ENCODE data around the gene RBMS3. TPM values are rescaled to one million over a fixed set of nuclear protein-coding genes. Genes with fewer than 3 reads are reported as not detected.

RBMS3 gene
- polyA plus RNA-seq, 4 donors = 13.0 to 43.1 (median 15.7) TPM

DNA sequence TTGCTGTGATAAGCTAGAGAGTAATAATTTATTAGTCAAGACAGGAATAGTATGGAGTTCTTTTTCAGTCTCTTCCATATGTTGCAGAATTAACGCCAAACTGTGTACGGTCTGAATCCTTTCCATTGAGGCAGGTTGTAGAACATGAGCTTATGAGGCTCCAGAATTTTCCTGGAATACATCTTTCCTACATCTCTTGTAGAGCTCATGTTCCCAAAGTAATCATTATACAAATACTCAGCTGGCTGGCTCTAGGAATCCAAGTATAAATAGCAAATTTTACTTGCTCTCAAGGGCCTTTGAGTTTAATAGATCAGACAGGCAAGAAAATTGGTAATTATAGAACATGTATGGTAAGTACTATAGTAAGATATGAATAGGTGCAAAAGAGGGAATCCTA is 419.4 kb downstream of the RBMS3 start:
- DNase-seq (ENCODE audit: low read depth in 4 of 4, low spot score in 3 of 4) = no peak

DNA sequence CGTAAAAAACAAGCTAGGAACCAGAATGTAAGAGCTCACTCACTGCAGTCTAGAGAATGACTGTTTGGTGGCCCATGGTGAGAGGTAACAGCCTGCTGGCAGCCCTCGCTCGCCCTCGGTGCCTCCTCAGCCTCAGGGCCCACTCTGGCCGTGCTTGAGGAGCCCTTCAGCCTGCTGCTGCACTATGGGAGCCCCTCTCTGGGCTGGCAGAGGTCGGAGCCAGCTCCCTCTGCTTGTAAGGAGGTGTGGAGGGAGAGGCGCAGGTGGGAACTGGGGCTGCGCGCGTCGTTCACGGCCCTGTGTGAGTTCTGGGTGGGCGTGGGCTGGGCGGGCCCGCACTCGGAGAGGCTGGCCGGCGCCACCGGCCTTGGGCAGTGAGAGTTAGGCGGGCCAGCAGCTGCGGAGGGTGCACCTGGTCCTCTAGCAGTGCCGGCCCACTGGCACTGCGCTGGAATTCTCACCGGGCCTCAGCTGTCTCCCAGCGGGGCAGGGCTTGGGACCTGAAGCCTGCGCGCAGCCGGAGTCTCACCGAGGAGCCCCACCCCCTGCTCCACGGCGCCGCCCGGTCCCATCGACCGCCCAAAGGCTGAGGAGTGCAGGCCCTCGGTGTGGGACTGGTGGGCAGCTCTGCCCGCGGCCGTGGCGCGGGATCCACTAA is 420.6 kb downstream of the RBMS3 start:
- no peak for DNase-seq (ENCODE audit: low read depth in 4 of 4, low spot score in 3 of 4)

DNA sequence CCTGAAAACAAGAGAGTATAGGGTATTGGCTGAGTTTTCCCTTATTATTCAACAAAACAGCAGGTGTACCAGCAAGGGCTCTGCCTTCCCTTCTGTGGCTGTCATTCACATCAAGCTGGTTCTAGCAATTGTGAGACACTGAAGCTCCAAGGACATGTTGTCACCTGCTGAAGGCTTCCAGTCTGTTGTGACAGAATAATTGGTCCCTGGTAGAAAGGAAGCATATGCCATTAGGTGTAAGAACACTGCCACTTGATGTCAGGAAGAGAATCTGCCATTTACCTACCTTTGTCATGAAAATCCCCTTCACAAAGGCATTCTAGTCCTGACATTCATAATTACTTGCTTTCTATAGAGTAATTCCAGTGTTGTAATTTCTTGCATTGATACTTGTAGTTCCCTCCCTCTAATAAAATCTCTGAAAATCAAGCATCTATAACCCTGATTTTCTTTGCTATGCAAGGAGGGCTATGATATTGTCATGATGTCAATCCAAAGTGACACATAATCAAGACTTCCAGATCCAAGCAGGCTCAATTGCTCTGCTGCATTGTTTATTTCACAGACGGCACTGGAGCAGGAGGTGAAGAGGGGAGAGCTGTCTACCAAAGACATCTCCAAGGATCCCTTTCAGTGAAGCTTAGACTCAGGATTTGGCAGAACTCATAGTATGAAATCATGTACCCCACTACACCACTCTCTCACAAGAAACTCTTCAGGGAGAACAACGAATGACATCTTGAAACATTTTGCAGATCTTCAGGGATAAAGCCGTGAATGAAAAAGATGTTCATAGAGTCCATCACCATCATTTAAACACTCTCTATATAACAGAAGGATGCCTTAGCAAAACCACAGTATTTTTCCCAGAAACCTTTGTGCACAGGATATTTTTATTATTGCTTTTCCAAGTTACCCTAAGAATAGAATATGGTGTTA is 425.3 kb downstream of the RBMS3 start:
- no peak for DNase-seq (ENCODE audit: low read depth in 4 of 4, low spot score in 3 of 4)

DNA sequence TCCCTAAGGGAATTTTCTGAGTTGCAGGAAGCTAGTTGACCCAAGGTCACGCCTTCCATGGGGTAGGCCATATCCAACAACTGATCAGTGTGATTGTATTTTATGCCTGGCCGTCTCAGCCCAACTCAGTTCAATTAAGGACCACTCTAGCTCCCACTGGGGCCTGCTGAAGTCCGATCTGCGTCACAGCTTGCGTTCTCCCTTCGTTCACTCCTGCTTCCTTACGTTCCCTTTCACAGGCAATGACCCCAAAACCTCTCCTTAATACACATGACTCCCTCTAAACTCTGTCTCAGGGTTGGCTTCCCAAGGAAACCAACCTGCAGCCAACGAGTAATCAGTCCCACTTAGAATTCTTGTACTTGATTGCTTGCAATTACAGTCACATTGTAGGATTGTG is 428.0 kb downstream of the RBMS3 start:
- DNase-seq (ENCODE audit: low read depth in 4 of 4, low spot score in 3 of 4) = no peak

DNA sequence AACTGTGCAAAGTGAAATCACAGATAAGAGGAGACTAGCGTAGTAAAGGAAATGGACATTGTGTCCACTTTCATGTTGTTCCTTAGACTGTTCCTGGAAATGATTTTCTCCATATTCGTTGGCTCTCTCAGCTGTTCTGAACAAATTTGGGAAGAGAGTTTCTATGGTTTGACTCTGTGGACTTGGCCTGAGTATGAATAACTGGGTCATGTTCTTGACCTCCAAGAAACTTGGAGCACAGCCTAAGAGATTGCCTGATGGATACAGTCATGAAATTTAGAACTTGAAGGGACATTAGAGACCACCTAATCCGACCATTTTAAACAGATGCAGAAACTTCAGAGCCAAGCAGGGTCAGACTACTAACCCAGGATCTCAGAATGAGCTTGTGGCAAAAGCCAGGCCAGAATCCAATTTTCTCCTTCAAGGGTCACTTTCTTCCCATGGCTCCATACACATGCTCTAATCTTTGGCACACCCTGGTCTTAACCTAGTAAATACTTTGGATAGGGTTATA is 430.4 kb downstream of the RBMS3 start:
- DNase-seq (ENCODE audit: low read depth in 4 of 4, low spot score in 3 of 4) = no peak

DNA sequence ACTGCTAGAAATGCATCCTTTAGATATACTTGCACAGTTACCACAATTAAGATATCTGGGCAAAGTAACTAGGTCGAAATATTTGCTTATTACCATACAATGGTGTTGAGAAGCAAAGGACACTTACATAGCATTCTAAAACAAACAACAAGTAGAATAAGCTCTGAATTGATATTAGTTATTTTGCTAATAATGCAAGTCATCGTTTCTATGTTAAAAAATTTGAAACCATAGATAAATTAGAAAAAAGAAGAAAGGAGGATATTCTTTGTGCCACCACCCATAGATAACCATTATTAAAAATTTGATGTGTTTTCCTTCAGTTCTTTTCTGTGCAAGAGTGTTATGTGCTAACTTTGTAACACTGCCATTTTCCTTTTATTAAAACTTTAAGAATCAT is 435.3 kb downstream of the RBMS3 start:
- DNase-seq (ENCODE audit: low read depth in 4 of 4, low spot score in 3 of 4) = no peak

DNA sequence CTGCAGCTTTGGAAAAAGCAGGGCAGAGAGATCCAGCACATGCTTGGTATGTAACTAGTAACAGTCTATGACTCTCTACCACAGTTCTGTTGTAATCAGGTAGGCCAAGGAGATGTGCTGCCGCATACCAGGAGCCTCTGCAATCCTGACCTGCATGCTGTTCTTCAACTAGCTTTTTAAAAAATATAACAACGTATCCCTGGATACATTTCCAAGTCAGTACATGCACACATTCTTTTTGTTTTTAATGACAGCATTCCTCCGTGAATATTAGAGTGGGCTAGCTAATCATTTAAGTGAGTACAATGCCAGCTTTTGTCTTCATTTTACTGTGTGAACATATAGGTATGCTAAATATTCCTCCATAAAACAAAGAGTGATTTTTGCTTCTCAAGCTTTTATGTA is 437.8 kb downstream of the RBMS3 start:
- no peak for DNase-seq (ENCODE audit: low read depth in 4 of 4, low spot score in 3 of 4)

DNA sequence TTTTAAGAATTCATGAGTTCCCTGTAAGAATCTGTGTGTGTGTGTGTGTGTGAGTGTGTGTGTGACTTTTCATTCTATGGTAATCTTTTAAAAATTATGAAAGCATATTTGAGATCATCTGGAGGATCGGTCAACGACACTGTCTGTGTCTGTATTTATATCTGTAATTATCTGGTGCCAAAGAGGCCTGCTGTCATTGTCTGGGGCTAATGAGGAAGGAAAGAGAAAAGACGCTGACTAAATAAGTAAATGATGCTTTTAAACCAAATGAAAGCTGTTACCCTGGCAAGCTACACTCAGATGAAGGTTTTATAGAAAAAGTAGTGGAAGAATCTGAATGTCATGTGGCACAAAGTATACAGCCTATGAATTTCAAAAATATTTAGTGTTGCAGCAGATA is 439.8 kb downstream of the RBMS3 start:
- DNase-seq (ENCODE audit: low read depth in 4 of 4, low spot score in 3 of 4) = no peak

DNA sequence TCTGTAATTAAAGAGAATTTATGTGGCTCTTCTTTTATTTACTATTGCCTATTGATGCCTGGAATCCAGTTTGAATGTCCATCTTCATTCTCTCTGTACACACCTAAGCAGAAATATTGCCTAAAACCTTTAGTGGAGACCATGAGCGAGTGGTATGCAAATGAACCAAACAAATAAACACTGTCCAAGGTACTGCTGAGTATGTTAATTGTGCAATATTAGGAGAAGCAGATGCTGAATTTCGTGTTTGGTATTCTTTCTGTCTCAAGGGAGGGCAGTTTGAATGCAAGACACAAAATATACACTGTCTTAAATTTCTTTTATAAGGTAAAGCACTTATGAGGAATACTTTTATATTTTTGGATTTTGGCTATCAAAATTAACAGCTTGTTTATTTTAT is 440.9 kb downstream of the RBMS3 start:
- no peak for DNase-seq (ENCODE audit: low read depth in 4 of 4, low spot score in 3 of 4)

DNA sequence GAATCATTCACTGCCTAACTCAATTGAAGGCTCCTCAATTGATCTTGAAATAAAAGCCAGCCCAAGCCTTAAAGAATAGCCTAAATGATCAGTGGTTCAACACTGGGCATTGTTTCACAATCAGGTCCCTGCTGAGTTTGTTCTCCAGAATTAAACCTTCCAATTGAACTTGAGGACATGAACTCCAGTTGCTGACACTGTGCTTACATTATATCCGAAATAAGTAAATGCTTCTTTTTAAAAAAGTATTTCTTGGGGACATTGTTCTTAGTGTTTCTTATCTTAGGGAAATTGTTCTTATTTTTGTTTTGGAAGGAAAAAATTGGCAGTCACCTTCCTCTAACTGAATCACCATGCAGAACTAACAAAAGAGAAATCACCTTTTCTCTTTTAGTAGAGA is 450.2 kb downstream of the RBMS3 start:
- no peak for DNase-seq (ENCODE audit: low read depth in 4 of 4, low spot score in 3 of 4)

DNA sequence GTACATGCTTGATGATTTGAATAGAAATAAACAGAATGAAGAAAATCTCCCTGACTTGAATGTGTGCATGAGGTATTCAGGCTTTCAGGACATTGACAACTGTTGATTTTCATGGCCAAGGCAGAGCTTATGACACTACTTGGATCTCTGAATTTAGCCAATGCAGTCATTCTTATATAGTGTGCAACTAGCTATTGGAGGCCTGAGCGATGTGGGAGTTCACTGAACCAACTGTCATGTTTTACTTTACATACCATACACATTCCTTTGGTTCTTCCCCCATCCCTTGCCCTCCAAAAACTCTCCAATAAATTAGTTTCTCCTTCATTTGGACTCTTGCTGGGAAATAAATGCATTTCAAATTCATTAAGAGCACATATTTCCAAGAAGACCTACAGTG is 460.4 kb downstream of the RBMS3 start:
- DNase-seq (ENCODE audit: low read depth in 4 of 4, low spot score in 3 of 4) = no peak

DNA sequence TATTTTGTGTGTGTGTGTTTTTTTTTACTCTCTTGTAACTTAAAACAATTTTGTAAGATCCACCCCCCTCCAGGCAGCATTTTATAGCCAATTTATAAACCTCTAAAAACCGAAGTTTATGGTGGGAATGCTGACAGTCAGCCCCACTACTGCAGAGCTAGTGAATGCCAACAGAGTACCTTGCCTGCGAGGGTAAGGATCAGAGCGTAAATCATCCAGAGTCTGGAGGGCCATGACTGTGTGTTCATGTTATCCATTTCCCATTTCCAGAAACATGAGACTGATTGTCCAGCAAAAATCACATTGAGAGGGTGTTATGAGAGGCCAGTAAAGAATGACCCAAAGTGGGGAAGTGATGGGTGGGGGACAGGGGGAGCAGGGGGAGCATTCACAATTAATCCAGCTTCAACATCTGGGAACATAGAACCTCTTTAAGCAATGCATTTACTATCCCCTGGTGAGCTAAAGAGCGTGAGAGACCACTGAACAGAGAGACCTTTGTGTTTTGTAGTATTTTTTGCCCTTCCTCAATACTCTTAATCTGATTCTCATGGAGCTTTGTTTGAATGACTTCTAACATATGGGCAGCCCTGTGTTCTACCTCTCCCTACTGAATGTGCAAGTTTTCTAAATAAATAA is 464.5 kb downstream of the RBMS3 start:
- no peak for DNase-seq (ENCODE audit: low read depth in 4 of 4, low spot score in 3 of 4)

DNA sequence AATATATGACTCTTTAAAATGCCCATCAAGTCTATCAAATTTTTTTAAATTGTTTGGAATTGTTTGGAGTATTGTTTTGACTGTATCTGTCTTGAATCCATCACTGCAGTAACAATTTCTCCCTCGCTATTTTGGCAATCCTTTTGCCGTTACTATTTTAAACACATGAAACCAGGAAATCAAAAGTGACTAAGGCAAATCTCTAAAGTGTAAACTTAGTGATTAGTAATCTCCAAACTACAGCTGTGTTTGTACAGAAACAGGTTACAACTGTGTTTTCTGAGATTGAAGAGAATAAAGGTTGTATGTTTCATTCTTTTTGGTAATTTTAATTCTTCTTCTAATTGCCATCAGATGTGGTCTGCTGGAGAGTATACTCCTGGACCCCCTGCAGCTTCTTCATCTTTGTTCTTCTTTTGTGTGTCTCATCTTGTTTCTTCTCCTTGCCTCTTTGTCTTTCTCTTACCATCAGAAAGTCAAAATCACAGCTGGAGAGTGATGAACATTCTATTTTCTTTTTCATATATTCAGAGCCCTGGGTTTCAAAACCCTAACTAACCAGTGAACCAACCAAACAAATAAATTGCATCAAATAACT is 465.4 kb downstream of the RBMS3 start:
- DNase-seq (ENCODE audit: low read depth in 4 of 4, low spot score in 3 of 4) = no peak

DNA sequence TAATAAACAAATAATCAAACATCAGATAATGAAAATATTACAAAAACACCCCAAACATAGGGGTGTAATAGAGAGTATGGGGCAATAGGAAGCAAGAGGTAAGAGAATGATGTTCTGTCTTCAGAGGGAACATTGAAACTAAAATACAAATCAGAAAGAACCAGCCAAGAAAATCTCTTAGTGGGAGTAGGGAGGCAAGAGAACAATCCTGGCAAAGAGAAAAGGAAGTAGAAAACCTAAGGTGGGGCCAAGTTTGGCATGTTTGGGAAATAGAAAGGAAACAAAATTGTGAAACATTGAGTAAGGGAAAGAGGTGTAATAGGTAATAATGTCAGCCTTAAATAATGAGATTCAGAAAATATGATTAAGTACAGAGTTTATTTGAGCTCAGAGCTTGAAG is 467.1 kb downstream of the RBMS3 start:
- DNase-seq (ENCODE audit: low read depth in 4 of 4, low spot score in 3 of 4) = no peak

DNA sequence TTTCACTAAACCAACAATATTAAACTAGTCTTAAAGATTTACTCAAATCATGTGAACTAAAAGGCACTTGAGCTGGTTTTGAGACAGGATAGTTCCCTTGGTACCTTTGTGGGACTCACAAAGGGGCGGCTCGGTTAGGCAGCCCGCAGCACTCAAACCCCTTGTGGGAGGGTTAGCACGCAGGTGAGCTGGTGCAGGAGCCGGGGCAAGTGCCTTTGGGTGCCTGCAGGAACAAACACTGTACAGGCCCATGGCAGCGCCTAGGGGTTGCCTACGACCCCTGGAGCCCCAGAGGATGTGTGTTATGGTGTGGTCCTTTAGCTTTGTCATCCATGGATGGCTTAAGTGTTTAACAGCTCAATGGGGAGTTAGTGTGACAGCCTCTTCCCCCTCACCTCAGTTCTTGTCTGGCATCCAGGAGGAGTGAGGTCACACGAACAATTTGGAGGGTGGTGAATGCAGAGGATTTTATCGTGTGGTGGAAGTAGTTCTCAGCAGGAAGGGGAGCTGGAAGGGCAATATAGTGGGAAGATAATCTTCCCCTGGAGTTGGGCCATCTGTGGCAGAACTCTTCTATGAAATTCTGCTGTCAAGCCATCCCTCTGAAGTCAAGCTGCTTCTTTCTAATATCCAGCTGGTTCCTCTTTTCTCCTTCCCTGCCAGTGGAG is 470.9 kb downstream of the RBMS3 start:
- DNase-seq (ENCODE audit: low read depth in 4 of 4, low spot score in 3 of 4) = no peak

DNA sequence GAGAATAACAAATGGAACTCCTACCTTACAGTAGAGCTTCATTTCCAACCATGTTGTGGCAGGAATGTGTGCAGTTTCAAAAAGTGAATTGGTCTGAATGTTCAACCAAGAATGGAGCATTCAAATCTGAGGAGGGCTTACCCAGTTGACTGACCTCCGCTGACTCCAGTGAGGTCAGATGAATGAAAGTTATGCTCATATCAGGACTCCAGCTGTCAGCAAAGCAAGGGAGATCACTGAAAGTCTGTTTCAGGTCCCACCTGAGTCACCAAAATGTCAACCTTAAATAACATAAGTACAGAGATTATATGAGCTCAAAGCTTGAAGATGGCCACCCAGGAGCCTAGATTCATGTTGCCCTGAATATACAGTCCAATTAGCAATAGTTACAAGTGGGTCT is 473.5 kb downstream of the RBMS3 start:
- DNase-seq (ENCODE audit: low read depth in 4 of 4, low spot score in 3 of 4) = no peak

DNA sequence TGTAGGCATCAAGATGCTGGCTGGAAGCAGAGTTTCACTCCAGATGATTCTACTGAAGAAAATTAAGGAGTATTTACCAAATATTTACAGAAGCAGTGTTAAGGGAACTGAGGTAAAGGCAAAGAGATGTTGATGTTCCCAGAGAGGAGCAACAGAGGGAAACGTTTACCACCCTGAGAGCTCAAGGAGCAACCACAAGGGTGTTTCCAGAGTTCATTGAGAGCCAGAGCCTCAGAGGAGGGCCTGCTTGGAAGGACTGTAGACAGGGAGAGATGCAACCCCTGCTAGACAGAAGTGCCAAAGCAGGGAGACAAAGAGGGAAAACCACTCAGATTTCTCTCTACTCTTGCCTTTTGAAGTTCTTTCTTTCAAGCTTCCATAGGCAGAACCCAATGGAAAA is 474.5 kb downstream of the RBMS3 start:
- DNase-seq (ENCODE audit: low read depth in 4 of 4, low spot score in 3 of 4) = no peak

DNA sequence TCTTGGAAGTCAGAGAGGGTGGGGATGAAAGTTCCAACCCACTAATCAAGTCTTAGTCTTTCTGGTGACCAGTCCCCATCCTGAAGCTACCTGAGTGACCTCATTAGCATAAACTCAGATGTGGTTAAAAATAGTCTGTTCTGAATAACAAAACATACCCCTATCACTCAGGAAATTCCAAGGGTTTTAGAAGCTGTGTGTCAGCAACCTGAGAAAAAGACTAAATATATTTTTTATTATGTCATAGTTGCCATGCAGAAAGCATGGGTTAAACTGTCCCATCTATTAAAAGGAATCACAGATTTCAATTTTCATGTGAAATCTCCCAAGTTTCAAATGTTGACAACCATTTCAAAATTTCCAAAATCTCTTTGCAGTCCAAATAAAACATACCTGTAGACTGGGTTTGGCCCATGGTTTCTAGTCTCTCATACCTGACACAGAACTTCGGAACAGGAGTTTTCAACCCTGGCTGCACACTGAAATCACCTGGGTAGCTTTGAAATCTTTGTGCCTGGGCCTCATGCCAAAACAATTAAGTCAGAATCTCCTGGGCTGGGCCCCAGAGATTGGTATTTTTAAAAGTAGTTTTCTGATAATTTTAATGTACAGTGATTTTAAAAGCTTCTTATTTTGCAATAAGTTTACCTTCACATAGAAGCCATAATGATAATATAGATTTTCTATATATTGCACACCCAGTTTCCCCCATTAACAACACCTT is 476.3 kb downstream of the RBMS3 start:
- peak in 1 of 4 donors; percentile 29 for DNase-seq (ENCODE audit: low read depth in 4 of 4, low spot score in 3 of 4)

DNA sequence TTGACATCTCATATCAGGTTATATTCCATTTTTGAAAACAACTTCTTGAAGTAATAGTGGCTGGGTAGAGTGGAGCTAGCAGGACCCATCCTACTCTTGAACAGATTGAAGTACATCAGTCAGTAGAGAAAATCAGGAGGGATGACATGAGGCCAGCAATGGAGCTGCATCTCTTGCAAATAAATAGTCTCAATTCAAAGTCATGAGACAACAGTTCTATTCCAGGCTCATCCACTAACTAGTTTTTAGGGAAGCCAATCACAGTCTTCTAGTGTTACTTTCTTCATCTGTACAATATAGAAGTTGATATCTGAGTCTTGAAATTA is 477.2 kb downstream of the RBMS3 start:
- no peak for DNase-seq (ENCODE audit: low read depth in 4 of 4, low spot score in 3 of 4)
